Adrenal gland (tissue), 5 donors: ENCODE results near the gene KIF11.

Source experiments
- POLR2A ChIP-seq, 2 donors: fragments of 450-650 bp; IDR thresholded peaks; one replicate each; pipeline ENCODE4 v1.6.1; 2017; ENCODE audit warnings: antibody characterized with exemption in 2 of 2, mild to moderate bottlenecking in 2 of 2, moderate library complexity in 1 of 2
- TF ChIP-seq, protein P1 (sequence below), 6 experiments: fragments of 450-650 bp in 4 of 6; fragments of 200-600 bp in 2 of 6; sonication (generic) in 1 of 6; IDR thresholded peaks; 1 replicate in 5 of 6; 2 replicates in 1 of 6; pipeline versions ENCODE4 v1.5.1 to v1.8.0; 2016 to 2021; ENCODE audit warnings: antibody characterized with exemption in 6 of 6, mild to moderate bottlenecking in 2 of 6, moderate library complexity in 1 of 6
- donor health status: DM: no; HTN: no; CAD: no.

DNA sequence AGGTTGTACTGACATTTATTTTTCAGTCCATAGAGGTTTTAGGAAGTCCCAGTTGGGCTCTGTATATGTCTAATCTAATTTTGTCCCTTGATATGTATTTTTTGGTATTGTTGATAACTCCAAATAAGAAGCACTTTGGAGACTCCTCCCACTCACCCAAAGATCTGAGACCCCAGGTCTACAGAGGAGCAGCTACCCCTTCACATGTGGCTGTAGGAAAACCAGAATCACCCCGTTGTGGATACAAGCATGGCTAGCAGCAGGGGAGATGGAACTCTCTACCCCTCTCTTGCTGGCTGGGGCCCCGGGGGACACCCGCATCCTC lies 106.2 kb downstream of the KIF11 start:
- TF ChIP-seq, protein P1, sequence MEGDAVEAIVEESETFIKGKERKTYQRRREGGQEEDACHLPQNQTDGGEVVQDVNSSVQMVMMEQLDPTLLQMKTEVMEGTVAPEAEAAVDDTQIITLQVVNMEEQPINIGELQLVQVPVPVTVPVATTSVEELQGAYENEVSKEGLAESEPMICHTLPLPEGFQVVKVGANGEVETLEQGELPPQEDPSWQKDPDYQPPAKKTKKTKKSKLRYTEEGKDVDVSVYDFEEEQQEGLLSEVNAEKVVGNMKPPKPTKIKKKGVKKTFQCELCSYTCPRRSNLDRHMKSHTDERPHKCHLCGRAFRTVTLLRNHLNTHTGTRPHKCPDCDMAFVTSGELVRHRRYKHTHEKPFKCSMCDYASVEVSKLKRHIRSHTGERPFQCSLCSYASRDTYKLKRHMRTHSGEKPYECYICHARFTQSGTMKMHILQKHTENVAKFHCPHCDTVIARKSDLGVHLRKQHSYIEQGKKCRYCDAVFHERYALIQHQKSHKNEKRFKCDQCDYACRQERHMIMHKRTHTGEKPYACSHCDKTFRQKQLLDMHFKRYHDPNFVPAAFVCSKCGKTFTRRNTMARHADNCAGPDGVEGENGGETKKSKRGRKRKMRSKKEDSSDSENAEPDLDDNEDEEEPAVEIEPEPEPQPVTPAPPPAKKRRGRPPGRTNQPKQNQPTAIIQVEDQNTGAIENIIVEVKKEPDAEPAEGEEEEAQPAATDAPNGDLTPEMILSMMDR (IDR thresholded peaks at IDR 0.05), result no peak
- no peak for TF ChIP-seq POLR2A (IDR thresholded peaks at IDR 0.05)
